ENCODE data around the gene PEDS1.
A peak's percentile ranks its signal among the peaks of the same experiment; 100 is the strongest.

The PEDS1 gene

DNA sequence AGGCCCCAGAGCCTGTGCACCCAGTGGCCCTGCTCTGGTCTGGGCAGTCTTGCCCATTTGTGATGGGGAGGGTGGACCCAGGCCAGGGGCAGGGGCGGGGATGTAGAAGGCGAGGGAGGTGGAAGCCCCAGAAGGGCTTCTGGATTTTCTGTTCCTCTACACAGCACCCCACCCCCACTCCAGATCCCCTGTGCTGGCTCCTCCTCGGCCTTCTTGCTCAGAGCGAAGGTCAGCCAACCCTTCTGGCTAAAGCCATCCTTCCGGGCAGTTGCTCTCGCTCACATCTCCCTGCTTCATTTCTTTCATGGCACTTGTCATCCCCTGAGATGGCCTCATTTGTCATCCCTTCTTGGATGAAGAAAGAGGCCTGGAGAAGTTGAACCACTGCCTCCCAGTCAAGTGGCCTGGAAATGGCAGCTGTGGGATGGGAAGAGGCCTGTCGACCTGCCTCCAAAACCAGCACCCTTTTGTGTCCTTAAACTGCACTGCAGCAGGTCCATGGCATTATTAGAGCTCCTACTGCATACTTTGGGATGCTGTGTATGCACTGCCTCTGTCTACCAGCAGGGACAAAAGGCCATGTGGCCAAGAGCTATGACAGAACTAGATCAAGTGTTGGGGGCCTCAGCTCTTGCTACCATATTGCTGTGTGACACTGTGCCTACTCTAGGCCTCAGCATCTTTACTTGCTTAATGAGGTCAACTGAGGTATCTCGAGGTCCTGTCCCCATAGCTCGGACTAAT is 19.9 kb downstream of the PEDS1 start:
- DNase-seq = no peak

DNA sequence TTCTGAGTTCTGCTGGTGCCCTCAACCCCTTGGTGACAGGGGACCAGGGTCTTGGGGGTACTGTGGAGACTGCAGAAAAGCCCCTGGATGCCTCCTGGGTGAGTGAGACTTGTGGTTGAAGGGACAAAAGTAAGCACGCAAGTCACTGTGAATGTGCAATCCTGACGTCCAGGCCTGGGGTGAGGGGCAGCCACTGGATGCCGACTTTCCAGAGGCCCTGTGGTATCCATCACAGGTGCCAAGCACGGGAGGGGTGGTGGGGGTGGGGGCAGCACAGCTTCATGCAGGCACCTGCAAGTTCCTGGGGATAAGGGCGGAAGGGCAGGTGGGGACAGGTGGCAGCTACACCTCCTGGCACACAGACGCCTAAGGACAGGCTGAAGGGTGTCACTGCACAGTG is 20.5 kb downstream of the PEDS1 start:
- DNase-seq = no peak

DNA sequence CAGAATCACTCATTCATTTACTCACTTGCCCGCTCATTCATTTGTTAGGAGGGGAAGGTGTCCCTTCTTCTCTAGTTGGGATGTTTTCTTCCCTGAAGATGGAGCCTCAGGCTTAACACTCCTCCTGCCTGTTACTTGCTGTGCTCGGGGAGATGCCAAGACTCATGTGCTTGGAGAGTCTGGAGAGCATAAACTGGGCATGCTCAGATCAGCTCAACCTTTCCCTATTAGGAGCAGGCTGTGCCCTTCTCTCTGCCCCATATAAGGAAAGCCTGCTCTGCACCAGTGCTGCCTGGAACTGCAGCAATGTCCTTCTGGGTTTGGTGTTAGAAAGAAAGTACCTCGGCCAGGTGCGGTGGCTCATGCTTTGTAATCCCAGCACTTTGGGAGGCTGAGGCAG is 22.5 kb downstream of the PEDS1 start:
- no peak for DNase-seq

DNA sequence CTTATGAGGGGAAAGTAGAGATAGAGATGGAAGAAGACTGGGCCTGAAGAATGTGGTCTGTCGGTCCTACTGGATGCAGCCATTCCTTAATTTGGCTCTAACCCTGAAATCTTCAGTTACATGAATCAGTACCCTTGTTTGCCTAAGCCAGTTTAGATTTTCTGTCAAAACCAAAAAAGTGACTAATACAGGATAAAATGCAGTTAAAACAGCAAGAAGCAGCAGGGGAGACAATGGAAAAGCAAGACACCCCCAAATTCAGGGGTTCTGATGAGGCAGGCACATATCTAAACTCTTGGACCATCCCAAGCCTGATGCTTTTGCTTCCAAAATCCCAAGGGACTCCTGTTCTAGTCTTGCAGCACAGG is 23.2 kb downstream of the PEDS1 start:
- DNase-seq = no peak

DNA sequence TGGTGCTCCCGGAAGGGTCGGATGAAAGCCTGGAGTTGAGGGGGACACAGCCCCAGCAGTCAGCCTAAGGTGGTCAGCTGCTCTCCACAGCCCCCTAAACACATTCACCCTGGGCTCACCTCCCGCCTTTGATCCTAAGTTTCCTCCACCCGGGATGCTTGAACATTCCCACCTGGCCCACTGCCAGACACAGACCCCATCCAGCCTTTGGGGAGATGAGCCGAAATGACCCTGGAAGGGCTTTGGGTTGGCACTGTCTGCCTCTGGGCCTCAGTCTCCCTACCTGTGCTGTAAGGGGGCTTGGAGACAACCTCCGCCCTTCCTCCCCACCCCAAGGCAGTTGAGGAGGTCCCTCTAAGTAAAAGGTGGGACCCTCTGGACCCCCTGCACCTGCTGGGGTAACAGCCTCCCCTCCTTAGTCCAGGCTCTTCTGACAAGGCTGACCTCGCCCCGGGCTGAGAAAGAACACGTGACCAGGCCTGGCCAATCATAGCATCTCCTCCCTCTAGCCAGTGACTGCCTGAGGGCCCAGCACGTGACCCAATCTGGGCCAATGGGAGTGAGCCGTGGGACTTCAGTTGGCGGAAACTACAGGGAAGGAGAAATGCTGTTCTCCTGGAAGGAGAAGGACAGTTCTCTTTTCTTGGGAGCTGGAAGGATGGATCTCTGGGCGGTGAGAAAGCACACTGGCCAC is 23.7 kb downstream of the PEDS1 start:
- no peak for DNase-seq

DNA sequence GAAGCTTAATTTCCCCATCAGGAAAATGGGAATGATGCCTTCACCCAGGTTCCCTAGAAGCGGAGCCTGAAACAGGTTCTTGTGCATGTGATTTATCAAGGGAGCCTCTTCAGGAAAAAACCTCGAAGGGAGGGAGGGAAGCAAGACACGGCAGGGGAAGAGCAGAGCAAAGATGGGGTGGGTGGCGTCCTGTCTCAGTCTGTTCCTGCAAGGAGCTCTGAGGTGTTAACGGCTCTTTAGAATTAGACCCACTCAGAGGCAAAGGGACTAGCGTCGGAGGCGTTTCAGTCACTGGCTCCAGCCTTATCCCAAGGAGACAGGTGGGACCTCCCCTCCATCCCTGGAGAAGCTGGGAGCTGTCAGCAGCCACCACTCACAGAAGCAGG is 25.0 kb downstream of the PEDS1 start:
- no peak for DNase-seq

DNA sequence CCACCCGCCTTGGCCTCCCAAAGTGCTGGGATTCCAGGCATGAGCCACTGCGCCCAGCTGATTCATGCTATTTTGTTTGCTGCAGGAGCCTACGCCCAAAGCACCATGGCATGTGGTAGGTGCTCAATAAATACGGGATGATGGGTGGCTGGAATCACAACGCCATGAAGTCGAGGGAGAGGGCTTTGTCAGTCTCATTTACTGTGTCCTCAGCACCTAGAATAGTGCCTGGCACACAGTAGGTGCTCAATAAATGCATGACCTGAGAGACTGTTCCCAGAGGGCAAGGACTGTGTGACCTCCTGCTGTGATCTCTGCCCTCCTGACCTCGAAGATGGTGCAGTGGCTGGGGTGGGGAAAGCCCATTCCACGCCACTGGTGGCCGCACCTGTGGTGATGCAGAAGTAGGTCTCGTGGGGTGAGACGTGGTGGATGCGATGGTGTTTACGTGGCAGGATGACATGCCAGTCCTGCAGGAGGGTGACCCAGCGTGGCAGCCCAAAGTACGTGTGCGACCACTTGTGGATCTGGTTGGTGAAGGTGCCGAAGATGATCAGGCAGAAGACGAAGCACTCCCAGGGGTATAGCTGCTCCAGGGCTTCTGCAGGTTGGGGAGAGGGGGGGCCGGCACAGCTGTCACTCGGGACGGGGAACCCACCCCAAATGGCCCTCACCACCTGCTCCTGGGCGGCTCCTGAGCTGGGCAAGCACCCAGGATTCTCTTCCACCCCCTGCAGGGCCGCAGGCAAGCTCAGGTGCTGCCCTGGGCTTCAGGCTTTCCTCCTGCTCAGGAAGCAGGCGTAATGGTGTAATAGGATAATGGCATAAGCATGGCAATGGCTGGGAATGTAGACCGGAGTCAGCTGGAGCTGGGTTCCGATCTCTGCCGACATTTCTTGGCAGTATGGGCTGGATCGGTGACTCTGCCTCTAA is 25.7 kb downstream of the PEDS1 start:
- no peak for DNase-seq

DNA sequence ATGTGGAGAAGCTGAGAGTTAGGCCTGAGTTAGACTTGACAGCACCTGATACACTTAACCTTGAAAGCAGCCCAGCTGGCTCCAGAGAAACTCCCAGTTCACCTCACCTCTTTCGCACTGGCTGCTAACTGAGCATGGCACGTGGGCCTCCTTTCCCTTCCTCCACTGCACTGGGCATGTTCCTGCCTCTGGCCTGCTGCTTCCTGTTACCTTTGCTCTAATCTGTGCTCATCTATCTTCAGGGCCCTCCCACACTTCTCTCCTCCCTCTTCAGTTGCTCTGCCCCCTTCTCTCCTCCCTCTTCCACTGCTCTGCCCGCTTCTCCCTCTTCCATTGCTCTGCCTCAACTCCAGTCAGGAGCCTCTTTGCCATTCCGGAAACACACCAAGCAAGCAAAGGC is 26.9 kb downstream of the PEDS1 start:
- DNase-seq = no peak

DNA sequence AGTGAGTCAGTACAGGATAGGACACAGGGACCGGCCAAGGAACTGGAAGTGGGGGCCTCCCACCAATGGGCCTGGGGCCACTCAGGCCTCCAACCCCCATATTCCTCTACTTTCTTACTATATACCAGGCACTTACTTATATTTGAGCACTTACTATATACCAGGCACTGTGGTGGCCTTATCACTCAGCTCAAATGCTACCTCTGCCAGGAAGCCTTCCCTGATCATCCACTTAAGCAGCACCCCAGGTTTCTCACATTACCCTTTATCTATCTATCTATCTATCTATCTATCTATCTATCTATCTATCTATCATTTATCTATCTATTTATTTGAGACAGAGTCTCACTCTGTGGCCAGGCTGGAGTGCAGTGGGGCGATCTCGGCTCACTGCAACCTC is 28.2 kb downstream of the PEDS1 start:
- no peak for DNase-seq

DNA sequence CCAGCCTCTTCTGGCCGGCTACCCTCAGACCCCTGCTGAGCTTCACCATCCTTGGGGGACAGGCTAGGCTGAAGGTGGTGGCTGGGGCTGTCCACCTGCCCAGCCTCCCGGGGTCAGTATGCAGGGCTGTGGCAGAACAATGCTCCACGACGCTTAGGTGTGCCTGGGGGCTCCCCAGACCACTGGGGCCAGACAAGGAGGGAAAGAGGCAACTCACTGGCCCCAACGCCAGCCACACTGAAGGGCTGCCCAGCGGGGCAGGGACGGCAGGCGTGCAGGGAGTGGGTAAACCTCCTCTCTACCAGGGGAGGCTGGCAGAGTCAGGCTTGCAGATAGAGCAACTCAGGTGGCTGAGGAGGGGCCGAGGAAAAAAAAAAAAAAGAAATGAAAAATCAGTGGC is 29.0 kb downstream of the PEDS1 start:
- no peak for DNase-seq

DNA sequence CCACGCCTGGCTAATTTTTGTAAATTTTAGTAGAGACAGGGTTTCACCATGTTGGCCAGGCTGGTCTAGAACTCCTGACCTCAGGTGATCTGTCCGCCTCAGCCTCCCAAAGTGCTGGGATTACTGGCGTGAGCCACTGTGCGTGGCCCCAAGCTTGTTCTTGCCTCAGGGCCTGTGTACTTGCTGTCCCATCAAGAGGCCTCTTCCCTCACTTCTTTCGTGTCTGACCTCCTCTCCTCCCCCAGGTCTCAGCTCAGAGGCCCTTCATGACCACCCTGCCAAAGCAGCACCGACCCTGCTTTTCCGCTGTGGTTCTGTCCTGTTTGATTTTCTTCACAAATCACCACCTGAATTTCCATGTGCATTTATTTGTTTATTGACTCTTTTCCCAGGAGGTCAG is 30.1 kb downstream of the PEDS1 start:
- no peak for DNase-seq

DNA sequence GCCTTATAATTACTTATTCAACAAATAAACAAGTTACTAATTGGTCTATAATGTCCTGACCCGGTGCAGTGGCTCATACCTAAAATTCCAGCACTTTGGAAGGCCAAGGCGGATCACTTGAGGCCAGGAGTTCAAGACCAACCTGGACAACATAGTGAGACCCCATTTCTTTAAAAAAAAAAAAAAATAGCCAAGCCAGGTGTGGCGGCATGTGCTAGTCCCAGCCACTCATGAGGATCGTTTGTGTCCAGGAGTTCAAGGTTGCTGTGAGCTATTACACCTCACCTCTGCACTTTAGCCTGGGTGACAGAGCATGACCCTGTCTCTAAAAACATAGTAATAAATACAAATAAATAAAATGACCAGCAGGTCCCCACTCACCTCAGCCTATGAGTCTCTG is 30.8 kb downstream of the PEDS1 start:
- DNase-seq = no peak

DNA sequence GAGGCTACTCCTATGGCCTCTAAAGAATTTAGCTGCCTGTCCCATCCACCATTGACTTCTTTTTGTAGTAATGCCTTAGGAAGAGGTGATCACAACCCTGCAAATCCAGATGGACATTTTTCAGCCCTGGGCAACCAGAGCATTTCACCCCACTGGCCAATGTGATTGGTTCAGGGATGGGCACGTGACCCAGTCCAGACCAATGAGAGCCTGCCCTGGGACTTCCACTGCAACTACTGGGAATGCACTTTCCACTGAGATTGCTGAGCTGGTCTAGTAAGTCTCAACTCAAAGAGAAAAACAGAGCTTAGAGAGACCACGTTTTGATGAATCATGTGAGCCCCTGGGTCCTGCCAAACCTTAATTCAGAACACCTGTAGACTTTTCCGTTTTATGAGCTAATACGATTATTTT is 31.7 kb downstream of the PEDS1 start:
- DNase-seq = no peak

DNA sequence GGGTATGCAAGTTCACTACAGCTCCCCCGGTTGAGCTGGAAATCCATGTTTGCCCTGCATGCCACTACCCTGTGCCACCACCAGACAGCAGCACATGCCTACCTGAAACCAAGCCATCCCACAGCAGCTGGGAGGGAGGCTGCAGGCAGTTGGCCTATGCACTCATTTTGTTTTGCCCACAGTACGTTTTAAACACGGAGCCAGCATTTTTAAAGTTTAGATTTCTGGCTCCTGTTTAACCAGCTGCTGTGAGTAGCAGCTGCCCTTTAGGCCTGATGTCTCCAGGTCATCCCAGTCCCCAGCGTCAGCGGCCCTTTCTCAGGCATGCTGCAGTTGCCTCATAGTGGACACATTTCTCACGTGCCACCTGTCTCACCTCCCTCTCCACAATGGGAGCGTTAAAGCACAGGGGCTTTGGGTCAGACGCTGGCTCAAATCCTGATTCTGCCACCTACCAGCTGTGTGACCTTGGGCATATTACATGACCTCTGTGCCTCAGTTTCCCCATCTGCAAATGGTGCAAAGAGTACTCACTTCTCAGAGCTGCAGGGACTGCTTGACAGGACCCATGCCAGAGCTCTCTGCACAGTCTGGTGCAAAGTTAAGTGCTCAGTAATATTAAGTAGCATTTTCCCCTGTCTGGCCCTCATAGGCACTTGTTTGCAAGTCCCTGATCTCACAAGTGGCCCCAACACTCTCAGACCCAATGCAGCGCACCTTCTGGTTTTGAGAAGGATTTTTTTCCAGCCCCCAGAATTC is 32.4 kb downstream of the PEDS1 start:
- DNase-seq = peak; percentile 9 to 58 (median 31)

DNA sequence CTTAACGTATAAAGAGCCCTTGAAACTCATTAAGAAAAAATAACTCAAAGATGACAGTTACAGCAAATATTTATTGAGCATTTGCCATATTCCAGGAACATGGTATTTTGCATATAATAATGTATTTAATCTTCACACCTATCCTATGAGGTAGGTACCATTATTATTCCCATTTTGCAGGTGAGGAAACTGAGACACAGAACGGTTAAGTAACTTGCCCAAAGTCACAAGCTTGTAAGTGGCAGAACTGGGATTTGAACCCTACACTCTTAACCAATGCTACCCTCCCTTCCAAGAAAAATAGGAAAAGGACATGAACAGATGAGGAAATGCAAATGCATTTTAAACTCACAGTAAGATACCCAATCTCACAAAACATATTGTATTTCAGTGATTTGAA is 35.3 kb downstream of the PEDS1 start:
- no peak for DNase-seq

DNA sequence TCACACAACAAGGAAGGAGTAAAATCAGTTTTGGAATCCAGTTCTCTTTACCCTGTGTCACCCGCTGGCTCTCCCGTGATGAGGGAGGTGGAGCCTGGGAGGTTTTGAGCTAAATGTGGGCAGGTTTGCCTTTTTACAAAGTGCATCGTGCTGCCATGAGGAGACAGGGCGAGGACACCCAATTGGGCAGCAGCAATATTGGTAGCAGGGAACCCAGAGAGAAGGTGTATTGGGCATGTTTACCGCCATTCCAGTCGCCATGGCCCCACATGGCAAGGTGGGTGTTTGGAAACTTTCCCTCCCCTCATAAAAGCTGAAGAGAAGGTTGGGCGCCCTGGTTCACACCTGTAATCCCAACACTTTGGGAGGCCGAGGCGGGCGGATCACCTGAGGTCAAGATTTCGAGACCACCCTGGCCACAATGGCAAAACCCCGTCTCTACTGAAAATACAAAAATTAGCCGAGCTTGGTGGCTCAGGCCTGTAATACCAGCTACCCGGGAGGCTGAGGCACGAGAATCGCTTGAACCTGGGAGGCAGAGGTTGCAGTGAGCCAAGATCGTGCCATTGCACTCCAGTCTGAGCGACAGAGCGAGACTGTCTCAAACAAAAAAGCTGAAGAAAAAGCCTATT is 37.0 kb downstream of the PEDS1 start:
- no peak for DNase-seq

DNA sequence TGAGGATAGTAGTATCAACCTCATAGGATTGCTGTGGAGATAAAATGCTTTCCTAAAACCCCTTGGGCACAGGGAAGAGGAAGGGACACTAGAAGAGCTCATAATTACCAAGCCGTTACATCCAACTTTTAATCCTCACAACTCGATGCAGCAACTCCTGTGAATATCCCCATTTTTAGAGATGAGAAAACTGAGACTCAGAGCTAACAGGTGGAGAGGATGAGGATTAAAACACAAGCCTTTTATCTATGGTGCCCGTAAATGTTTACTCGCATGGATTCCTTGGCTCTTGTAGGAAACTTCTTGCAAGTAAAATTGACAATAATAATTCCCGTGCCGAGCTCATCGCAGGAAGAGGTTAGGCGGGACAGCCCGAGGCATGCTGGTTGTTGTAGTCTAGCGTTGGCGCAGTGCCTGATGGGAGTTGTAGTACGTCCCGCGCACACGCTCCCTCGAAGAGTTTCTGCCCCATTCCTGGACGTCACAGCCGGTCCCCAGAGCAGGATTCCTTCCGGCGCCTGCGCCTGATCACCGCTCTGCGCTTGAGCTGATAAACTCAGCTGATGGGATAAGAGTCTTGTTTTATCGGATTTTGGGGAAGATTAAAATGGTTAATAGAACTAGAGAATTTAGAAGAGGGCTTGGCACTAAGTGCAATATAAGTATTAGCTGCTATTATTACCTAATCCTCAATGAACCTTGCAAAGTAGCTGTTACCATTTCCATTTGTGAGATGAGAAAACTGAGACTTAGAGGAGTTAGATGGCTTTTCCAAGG is 37.7 kb downstream of the PEDS1 start:
- DNase-seq = peak; percentile 67 to 85 (median 76)

DNA sequence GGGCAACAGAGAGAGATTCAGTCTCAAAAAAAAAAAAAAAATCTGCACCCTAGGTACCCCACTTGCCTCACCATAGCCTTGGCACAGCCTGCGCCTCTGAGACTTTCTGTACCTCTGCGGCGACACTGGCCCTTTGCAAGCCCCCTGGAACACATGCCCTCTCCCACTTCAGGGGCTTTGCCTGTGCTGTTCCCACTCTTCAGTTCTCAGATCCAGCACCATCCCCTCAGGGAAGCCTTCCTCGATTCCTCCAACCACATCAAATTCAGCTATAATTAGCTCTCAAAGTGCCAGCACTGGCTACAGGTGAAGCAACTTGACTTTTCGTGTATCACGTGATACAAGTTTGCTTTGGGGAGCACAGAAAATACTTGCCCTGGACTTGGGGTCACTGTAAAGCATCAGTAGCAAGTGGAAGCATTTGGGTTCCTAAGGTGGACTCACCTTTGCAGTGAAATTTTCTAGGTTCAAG is 38.4 kb downstream of the PEDS1 start:
- no peak for DNase-seq

DNA sequence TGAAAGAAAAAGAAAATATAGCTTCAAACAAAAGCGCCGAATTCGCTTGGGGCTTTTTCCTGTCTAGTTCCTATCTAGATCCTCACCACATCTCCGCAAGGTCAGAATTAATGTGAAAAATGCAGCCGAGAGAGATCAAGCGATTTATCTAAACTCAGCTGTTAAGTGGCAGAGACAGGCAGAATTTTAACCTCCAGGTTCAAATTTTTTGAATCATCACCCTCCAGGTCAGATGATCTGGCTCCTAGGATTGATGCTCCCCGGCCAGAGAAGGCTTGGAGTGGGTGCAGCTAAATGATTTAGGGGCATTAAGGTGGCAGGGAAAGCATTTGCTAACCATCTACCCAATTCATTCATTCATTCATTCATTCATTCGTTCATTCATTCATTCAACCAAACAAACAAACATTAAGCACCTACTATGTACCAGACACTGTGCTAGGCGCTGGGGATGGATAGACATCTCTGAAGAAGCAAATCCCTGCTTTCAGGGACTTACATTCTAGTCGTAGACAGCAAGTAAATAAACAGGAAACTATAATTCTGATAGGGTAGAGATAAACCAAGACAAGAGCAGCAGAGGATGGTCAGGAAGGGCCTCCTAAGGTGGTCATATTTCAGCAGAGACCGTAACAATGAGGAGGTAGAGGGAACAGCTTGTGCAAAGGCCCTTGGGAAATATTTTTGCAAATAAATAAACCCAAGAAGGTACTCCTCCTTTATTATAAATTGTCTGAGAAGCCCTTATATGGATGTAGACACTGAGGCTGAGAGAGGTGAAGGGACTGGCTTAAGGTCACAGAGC is 39.9 kb downstream of the PEDS1 start:
- no peak for DNase-seq

Measured in activated naive CD4-positive, alpha-beta T cell (primary cell).